H1 (cell line): ENCODE results near the gene OR11L1. TPM values are rescaled to one million over a fixed set of nuclear protein-coding genes. Genes with fewer than 3 reads are reported as not detected.
A peak's percentile ranks its signal among the peaks of the same experiment; 100 is the strongest.

Experiments used
- CTCF ChIA-PET: fragments of 300-600 bp; sonication (Branson Sonifier 250); formaldehyde crosslinking; loops from one replicate; lab custom pipeline; 2021; ENCODE audit not compliant: partially characterized antibody; lab: Charles Lee
- POLR2A ChIA-PET: fragments of 300-600 bp; sonication (Branson Sonifier 250); formaldehyde crosslinking; loops from one replicate; lab custom pipeline; 2021; ENCODE audit warnings: inconsistent platforms; ENCODE audit not compliant: partially characterized antibody; lab: Charles Lee
- DNase-seq, 2 experiments: peaks; one replicate each; pipeline versions ENCODE4 v3.0.0 to v3.0.0-alpha.2; 2010 to 2022; ENCODE audit warnings: low spot score in 2 of 2, low read depth in 1 of 2, mixed read lengths in 1 of 2
- FAIRE-seq: peaks from 2 replicates; lab custom pipeline; 2011; peaks lifted over from hg19 to GRCh38; lab: Jason Lieb, UNC
- H2AFZ ChIP-seq: 2 replicates; pipeline ENCODE4 v1.8.1; 2012; ENCODE audit warnings: low read length, inconsistent platforms
- H2AK5ac ChIP-seq: 2 replicates; pipeline ENCODE4 v1.6.1; 2013; ENCODE audit warnings: low read depth, low read length
- H2BK120ac ChIP-seq: replicated peaks from 2 replicates; pipeline ENCODE3; 2013; ENCODE audit warnings: low read depth, low read length, inconsistent platforms
- H2BK12ac ChIP-seq: 2 replicates; pipeline ENCODE4 v1.6.1; 2013; ENCODE audit warnings: low read depth, low read length
- H2BK15ac ChIP-seq: 2 replicates; pipeline ENCODE4 v1.6.1; 2013; ENCODE audit warnings: low read length
- H2BK20ac ChIP-seq: 2 replicates; pipeline ENCODE4 v1.6.1; 2013; ENCODE audit warnings: low read length
- H2BK5ac ChIP-seq: 2 replicates; pipeline ENCODE4 v1.6.1; 2013; ENCODE audit warnings: low read depth, low read length
- H3K14ac ChIP-seq: 2 replicates; pipeline ENCODE4 v1.6.1; 2013; ENCODE audit warnings: inconsistent platforms; ENCODE audit not compliant: insufficient read length
- H3K18ac ChIP-seq: 2 replicates; pipeline ENCODE4 v1.6.1; 2013; ENCODE audit warnings: low read length; ENCODE audit errors: extremely low read depth
- H3K23ac ChIP-seq: 2 replicates; pipeline ENCODE4 v1.6.1; 2013; ENCODE audit warnings: inconsistent platforms; ENCODE audit not compliant: insufficient read length
- H3K23me2 ChIP-seq: 2 replicates; pipeline ENCODE4 v1.6.1; 2013; ENCODE audit warnings: low read depth, low read length
- H3K27ac ChIP-seq: 2 replicates; pipeline ENCODE4 v1.6.1; 2011; ENCODE audit warnings: low read depth, low read length, inconsistent platforms
- H3K27me3 ChIP-seq, 4 experiments: replicated peaks in 1 of 4; 1 replicate in 1 of 4; 2 replicates in 3 of 4; pipeline versions ENCODE4 v1.6.1 to v1.8.1; 2011 to 2013; ENCODE audit warnings: low read length in 3 of 4, mild to moderate bottlenecking in 3 of 4, inconsistent platforms in 2 of 4, mixed read lengths in 2 of 4, moderate library complexity in 1 of 4; ENCODE audit not compliant: control insufficient read depth in 3 of 4, insufficient read depth in 3 of 4; ENCODE audit errors: extremely low read depth in 1 of 4
- H3K36me3 ChIP-seq, 4 experiments: 2 replicates each; pipeline versions ENCODE4 v1.6.1 to v1.8.1; 2011 to 2013; ENCODE audit warnings: mild to moderate bottlenecking in 4 of 4, low read length in 3 of 4, moderate library complexity in 2 of 4, control low read depth in 1 of 4, inconsistent platforms in 1 of 4; ENCODE audit not compliant: insufficient read depth in 4 of 4, control insufficient read depth in 2 of 4
- H3K4ac ChIP-seq: replicated peaks from 2 replicates; pipeline ENCODE3; 2013; ENCODE audit warnings: low read length, low read depth, mixed read lengths, inconsistent platforms; ENCODE audit not compliant: insufficient read length
- H3K4me1 ChIP-seq, 4 experiments: replicated peaks in 1 of 4; 1 replicate in 1 of 4; 2 replicates in 3 of 4; pipeline versions ENCODE4 v1.6.1 to v1.8.1; 2011 to 2013; ENCODE audit warnings: low read length in 3 of 4, inconsistent platforms in 2 of 4, mixed read lengths in 1 of 4; ENCODE audit not compliant: insufficient read depth in 4 of 4, control insufficient read depth in 3 of 4
- H3K4me2 ChIP-seq, 2 experiments: 2 replicates each; pipeline versions ENCODE4 v1.6.1 to v1.8.1; 2011 to 2013; ENCODE audit warnings: low read depth in 2 of 2, low read length in 2 of 2, control low read depth in 1 of 2, inconsistent platforms in 1 of 2, mild to moderate bottlenecking in 1 of 2; ENCODE audit not compliant: insufficient read depth in 1 of 2
- H3K4me3 ChIP-seq, 4 experiments: fragments of 200-600, 300-600 bp in 1 of 4; sonication (generic), shearing (Covaris generic), sonication (Bioruptor Twin) in 1 of 4; 2 replicates each; pipeline versions ENCODE4 v1.5.1 to v1.8.1; 2011 to 2016; ENCODE audit warnings: low read length in 4 of 4, low read depth in 3 of 4, control low read depth in 2 of 4, inconsistent platforms in 2 of 4, mild to moderate bottlenecking in 2 of 4, mixed read lengths in 1 of 4, moderate library complexity in 1 of 4; ENCODE audit not compliant: insufficient read depth in 2 of 4; ENCODE audit errors: extremely low read depth in 1 of 4
- H3K56ac ChIP-seq: replicated peaks from 2 replicates; pipeline ENCODE3; 2013; ENCODE audit warnings: low read depth, mild to moderate bottlenecking, mixed read lengths, low read length, inconsistent platforms; ENCODE audit not compliant: insufficient read length
- H3K79me1 ChIP-seq: 2 replicates; pipeline ENCODE4 v1.6.1; 2013; ENCODE audit warnings: low read depth, low read length, control low read depth
- H3K79me2 ChIP-seq, 2 experiments: 2 replicates each; pipeline versions ENCODE4 v1.6.1 to v1.8.1; 2012 to 2013; ENCODE audit warnings: low read length in 2 of 2, mild to moderate bottlenecking in 2 of 2, inconsistent platforms in 1 of 2; ENCODE audit not compliant: insufficient read depth in 2 of 2, control insufficient read depth in 1 of 2
- H3K9ac ChIP-seq, 4 experiments: replicated peaks in 1 of 4; 1 replicate in 1 of 4; 2 replicates in 3 of 4; pipeline versions ENCODE4 v1.6.1 to v1.8.1; 2011 to 2013; ENCODE audit warnings: low read depth in 3 of 4, low read length in 3 of 4, control low read depth in 2 of 4, mild to moderate bottlenecking in 2 of 4, moderate library complexity in 2 of 4, inconsistent platforms in 1 of 4; ENCODE audit errors: extremely low read depth in 1 of 4
- H3K9me3 ChIP-seq, 2 experiments: 2 replicates each; pipeline versions ENCODE4 v1.6.1 to v1.8.1; 2012 to 2013; ENCODE audit warnings: mild to moderate bottlenecking in 2 of 2, moderate library complexity in 2 of 2, control low read depth in 1 of 2, inconsistent platforms in 1 of 2, low read depth in 1 of 2, low read length in 1 of 2, mixed read lengths in 1 of 2; ENCODE audit not compliant: insufficient read depth in 2 of 2
- H4K20me1 ChIP-seq, 2 experiments: replicated peaks in 1 of 2; 2 replicates each; pipeline versions ENCODE3 to v1.8.1; 2011 to 2013; ENCODE audit warnings: inconsistent platforms in 2 of 2, low read length in 2 of 2, mild to moderate bottlenecking in 1 of 2; ENCODE audit not compliant: insufficient read depth in 2 of 2, control insufficient read depth in 1 of 2
- H4K5ac ChIP-seq: 2 replicates; pipeline ENCODE4 v1.6.1; 2013; ENCODE audit warnings: low read length, low read depth, mixed read lengths, inconsistent platforms; ENCODE audit not compliant: insufficient read length
- H4K8ac ChIP-seq: 2 replicates; pipeline ENCODE4 v1.8.0; 2013; ENCODE audit warnings: mild to moderate bottlenecking, moderate library complexity, low read length, inconsistent platforms; ENCODE audit not compliant: insufficient read depth; ENCODE audit errors: extremely low read depth
- H4K91ac ChIP-seq: replicated peaks from 2 replicates; pipeline ENCODE3; 2013; ENCODE audit warnings: low read length, mixed read lengths, inconsistent platforms; ENCODE audit not compliant: insufficient read length
- BCL11A ChIP-seq, 2 experiments: IDR thresholded peaks; one replicate each; pipeline ENCODE4 v1.6.1; 2011; ENCODE audit warnings: low read depth in 2 of 2, low read length in 2 of 2, mild to moderate bottlenecking in 2 of 2
- CTBP2 ChIP-seq: IDR thresholded peaks from 2 replicates; pipeline ENCODE4 v1.7.0; 2011; ENCODE audit warnings: borderline replicate concordance, mild to moderate bottlenecking, moderate library complexity, mixed read lengths, low read length; ENCODE audit not compliant: insufficient read depth, insufficient read length
- NANOG ChIP-seq: IDR thresholded peaks from 2 replicates; pipeline ENCODE4 v1.6.1; 2011; ENCODE audit warnings: low read length, low read depth, mild to moderate bottlenecking, inconsistent platforms; ENCODE audit not compliant: insufficient read depth, poor library complexity, severe bottlenecking
- PHF8 ChIP-seq: fragments of 200-600 bp; sonication (generic); conservative IDR thresholded peaks from 2 replicates; pipeline ENCODE4 v1.7.1; 2012; ENCODE audit warnings: low read depth, mild to moderate bottlenecking, inconsistent platforms, low read length, moderate library complexity
- POLR2A ChIP-seq, 2 experiments: IDR thresholded peaks; 1 replicate in 1 of 2; 2 replicates in 1 of 2; pipeline ENCODE4 v1.6.1; 2011; ENCODE audit warnings: low read depth in 2 of 2, low read length in 2 of 2, mild to moderate bottlenecking in 2 of 2; ENCODE audit errors: control extremely low read depth in 1 of 2
- SP1 ChIP-seq: IDR thresholded peaks from 2 replicates; pipeline ENCODE4 v1.6.1; 2011; ENCODE audit warnings: low read depth, low read length
- WGBS, 2 experiments: shearing (Covaris generic) in 1 of 2; methylation state at CpG; one replicate each; pipeline versions ENCODE4 v1.1.6 to v1.1.7; 2013 to 2015; ENCODE audit warnings: low lambda C conversion rate in 2 of 2, mixed read lengths in 2 of 2, inconsistent platforms in 1 of 2, low coverage in 1 of 2, missing lambda C conversion rate in 1 of 2; ENCODE audit not compliant: insufficient replicate concordance in 2 of 2, insufficient coverage in 1 of 2, insufficient read length in 1 of 2; ENCODE audit errors: extremely low coverage in 1 of 2, missing lambda C conversion rate in 1 of 2; 5-methylcytosine and 5-hydroxymethylcytosine counted together
- polyA plus RNA-seq, 7 experiments: library from polyadenylated mRNA; depleted of rRNA in 3 of 7; stranded (reverse) in 5 of 7; unstranded in 2 of 7; fragments of >200 nt in 5 of 7; fragments of 200-250 nt in 2 of 7; gene quantifications; 1 replicate in 5 of 7; 2 replicates in 1 of 7; 4 replicates in 1 of 7; pipeline versions ENCODE4 v1.2.1 to v1.2.3, GENCODE V29; 2011 to 2013; ENCODE audit warnings: missing spikeins in 2 of 7, mixed read lengths in 2 of 7
- total RNA-seq: library from RNA; stranded (reverse); fragmentation: NEBNext Ultra II Directional; extraction: Animal tissue kit (Norgen Biotek cat#: 25700); gene quantifications from 2 replicates; pipeline ENCODE4 v1.2.1, GENCODE V29; 2021
- TF ChIP-seq, protein P1 (sequence below): IDR thresholded peaks from 2 replicates; pipeline ENCODE4 v1.6.1; 2011; ENCODE audit warnings: low read depth, mild to moderate bottlenecking, low read length; ENCODE audit not compliant: insufficient read depth

The OR11L1 gene
- total and polyA plus RNA-seq, 2 of the 8 experiments (the other 6 are each of a cell fraction or from before 2014, with no cell fraction given), result not detected

GRCh38 chr1:247857069-247857984 lies 15.6 kb upstream of the OR11L1 start, which contains the start of gene TRIM58:
Gene TRIM58, plus strand, starts transcription at chr1:247857187. Its CDS starts 60 bp downstream, at chr1:247857247.
- FAIRE-seq, result no peak
- no peak within 1 kb of the TSS for H2BK15ac ChIP-seq
- H3K27ac ChIP-seq, result no peak within 1 kb of the TSS
- H3K23me2 ChIP-seq, result no peaks in the 10 kb centered on the region
- H3K9me3 ChIP-seq, result peaks cover 50 to 80% of the 10 kb centered on the region in 2 experiments; a peak in 3 of 4 replicates
- no peak within 1 kb of the TSS for H2BK120ac ChIP-seq
- H3K56ac ChIP-seq, result no peak within 1 kb of the TSS
- no peaks in the 10 kb centered on the region for H3K79me2 ChIP-seq
- ChIA-PET POLR2A (no interaction called here), CTCF (no interaction called here)
- H3K18ac ChIP-seq, result no peak within 1 kb of the TSS
- no peak within 1 kb of the TSS for H4K91ac ChIP-seq
- H3K4me1 ChIP-seq, result no peaks in the 10 kb centered on the region; a peak in 1 of 7 replicates
- H3K36me3 ChIP-seq, result no peaks in the 10 kb centered on the region; a peak in 1 of 8 replicates
- no peak within 1 kb of the TSS for H3K4ac ChIP-seq
- no peak within 1 kb of the TSS for H2AK5ac ChIP-seq
- peak in 1 of 2 experiments; percentile 73 for DNase-seq
- no peak within 1 kb of the TSS for H2BK12ac ChIP-seq
- H3K23ac ChIP-seq, result no peak within 1 kb of the TSS
- H4K20me1 ChIP-seq, result no peaks in the 10 kb centered on the region
- 92% methylated on average over 40 of the region's 109 CpGs; no CpG with 5 or more reads in 1 of the 2 experiments for WGBS, 2 experiments
- H3K4me3 ChIP-seq, result peak within 1 kb of the TSS in 1 of 4 experiments; percentile 56; a peak in 2 of 8 replicates
- no peaks in the 10 kb centered on the region for H3K79me1 ChIP-seq
- no peak within 1 kb of the TSS; a peak in 1 of 7 replicates for H3K9ac ChIP-seq
- H2AFZ ChIP-seq, result no peak within 1 kb of the TSS
- peak within 1 kb of the TSS; percentile 88; the same call in 1 of the 2 replicates for H4K8ac ChIP-seq
- no peak within 1 kb of the TSS for H4K5ac ChIP-seq
- peak within 1 kb of the TSS in 1 of 2 experiments; percentile 63; a peak in 2 of 4 replicates for H3K4me2 ChIP-seq
- no peak for TF ChIP-seq BCL11A (IDR thresholded peaks at IDR 0.05; ENCODE audit: low read depth in 2 of 2, low read length in 2 of 2)
- no peak for TF ChIP-seq PHF8
- TF ChIP-seq NANOG, result no peak
- no peak for TF ChIP-seq SP1
- no peak for TF ChIP-seq CTBP2
- TF ChIP-seq POLR2A (IDR thresholded peaks at IDR 0.05; ENCODE audit: control extremely low read depth in 1 of 2, low read depth in 2 of 2, low read length in 2 of 2), result no peak
- TF ChIP-seq, protein P1, sequence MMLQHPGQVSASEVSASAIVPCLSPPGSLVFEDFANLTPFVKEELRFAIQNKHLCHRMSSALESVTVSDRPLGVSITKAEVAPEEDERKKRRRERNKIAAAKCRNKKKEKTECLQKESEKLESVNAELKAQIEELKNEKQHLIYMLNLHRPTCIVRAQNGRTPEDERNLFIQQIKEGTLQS, result no peak
- TF ChIP-seq, all 59 proteins: peak for 0
- Histone ChIP-seq H3K27me3 (no peaks in the 10 kb centered on the region), H3K14ac (no peak within 1 kb of the TSS), H2BK20ac (no peak within 1 kb of the TSS), H2BK5ac (no peak within 1 kb of the TSS)
